Measurements from ENCODE around the gene UBD.

The UBD gene

DNA sequence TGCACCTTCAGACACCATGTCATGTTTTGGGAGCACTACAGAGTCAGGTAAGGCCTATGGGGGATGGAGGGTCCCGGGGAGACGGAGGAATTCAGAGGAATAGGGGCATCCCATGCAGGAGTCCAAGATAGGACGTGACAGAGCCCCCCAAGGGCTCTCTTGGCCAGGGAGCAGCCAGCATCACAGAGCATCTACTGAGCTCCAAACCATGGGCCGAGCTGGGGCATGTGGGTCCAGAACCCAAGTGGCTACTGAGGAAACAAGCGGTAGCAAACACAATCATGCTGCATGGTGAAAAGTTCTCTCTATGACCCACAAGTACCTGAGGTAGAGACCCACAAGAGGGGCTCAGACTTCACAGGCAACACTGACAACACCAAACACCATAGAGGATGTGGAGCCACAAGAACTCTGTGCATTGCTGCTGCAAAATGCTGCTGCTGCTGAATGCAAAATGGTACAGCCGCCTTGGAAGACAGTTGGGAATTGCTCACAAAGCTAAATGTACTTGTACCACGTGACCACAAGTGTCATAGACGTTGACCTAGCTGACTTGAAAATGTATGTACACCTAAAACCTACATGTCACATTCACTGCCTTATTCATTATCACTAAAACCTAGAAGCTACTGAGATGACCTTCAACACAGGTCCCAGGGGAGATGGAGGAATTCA is 38.4 kb downstream of the UBD start:
- no peak for DNase-seq (ENCODE audit: low spot score)

DNA sequence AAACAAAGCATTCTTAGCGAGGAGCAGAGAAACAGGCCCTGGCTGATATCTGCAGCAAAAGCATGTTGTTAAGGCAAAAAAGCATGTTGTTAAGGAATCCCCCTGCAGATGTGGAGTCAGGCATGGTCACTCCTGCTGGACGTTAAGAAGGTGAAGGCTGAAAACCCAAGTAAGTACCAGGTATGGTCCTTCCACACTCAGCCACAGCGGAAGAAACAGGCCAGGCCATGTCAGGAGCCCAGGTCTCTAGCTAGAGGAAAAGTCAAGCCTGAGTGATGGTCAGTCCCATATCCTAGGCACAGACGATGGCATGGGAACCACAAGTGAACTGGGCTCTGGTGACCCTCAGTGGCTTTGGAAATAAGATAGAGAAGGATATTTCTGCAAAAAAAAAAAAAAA is 39.3 kb downstream of the UBD start:
- DNase-seq (ENCODE audit: low spot score), result no peak

DNA sequence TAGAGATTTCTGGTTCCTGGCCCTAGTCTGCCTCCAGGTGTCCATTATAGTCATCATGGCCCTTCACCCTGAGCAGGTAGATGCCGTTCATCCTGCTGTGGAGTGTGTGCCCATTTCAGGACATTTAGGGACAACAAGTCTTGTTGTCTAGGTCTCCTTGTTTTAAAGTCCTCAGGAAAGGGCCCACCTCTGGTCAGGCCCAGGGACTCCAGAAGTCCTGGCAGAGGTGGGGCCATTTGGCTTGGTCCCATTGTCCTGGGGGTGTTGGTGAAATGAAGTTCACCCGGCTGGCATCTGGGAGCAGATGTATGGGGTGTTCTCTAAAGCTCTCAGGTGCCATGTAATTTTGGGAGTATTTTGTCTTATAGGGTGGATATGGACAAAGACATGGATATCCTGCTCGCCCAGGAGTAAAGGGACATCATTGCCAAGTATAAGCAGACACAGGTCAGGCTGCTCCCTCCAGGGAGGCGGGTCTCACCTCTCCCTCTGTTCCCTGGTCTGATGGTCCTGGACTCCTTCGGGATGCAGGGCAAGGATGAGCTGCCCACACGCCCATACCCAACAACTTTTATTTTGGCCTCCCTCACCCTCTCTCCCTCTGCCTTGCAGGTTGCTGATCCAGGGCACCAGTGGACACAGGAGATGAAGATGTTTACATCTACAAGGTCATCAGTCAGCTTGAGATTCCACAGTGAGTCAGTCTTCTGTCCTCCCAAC is 40.1 kb downstream of the UBD start:
- no peak for DNase-seq (ENCODE audit: low spot score)

DNA sequence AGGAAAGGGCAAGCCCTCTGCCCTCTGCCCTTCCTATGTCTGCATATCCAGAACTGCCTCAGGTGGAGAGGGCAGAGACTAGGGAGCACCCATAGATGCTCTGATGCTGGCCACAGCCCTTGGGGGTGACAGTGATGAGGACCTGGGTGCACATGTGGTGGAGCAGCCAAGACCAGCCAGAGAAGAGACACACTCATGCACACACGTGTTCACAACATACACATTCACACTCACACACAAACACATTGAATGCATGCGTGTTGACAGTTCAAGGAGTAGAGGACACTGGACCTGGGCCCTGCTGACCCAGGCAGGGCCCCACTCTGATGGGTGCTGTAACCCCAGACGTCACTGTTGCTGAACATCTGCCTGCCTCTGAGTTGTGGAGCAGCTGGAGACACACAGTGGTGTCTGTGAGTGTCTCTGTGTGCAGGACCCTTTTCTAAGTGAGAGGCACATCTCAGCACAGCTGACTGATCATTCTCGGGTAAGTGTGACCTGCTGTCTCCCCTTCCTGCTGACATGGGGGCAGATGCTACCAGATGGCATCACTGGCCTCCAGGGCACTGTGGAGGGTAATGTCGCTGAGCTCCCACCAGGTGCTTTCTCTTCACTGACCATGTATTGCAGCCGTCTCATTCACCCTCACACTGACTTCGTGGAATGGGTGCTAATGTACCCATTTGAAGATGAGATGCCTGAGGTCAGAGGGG is 41.6 kb downstream of the UBD start:
- DNase-seq (ENCODE audit: low spot score), result no peak

DNA sequence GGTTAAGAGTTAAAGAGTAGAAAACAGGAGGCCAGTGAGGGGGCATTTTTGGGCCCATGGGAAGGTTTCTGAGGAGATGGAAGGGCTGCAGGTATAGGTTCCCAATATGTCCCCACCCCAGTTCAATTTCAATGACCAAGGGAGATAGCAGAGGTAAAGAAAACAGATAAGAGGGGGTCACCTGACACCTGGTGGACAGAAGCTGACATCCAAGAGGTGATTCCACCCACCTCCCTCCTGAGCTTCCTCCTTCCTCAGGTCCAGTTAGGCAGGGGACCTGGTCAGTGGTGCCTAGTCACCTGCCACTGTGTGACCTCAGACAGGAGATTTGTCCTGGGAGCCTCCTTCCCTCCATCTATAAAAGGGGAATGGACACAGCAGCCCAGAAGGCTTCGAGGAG is 42.3 kb downstream of the UBD start:
- no peak for DNase-seq (ENCODE audit: low spot score)

DNA sequence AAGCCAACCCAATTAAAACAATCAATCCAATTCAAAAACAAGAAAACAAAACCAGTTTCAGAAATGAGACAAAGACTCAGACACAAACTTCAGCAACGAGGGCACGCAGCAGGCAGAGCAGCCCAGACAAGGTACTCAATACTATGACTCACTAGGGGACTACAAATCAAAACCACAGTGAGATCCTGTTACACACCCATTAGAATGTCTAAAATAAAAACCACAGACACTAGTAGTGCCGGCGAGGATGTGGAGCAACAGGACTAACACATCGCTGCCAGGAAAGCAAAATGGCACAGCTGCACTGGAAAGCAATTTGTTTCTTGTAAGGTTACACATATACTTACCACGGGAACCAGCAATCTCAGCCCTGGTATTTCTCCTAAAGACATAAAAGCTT is 43.4 kb downstream of the UBD start:
- DNase-seq (ENCODE audit: low spot score), result no peak

DNA sequence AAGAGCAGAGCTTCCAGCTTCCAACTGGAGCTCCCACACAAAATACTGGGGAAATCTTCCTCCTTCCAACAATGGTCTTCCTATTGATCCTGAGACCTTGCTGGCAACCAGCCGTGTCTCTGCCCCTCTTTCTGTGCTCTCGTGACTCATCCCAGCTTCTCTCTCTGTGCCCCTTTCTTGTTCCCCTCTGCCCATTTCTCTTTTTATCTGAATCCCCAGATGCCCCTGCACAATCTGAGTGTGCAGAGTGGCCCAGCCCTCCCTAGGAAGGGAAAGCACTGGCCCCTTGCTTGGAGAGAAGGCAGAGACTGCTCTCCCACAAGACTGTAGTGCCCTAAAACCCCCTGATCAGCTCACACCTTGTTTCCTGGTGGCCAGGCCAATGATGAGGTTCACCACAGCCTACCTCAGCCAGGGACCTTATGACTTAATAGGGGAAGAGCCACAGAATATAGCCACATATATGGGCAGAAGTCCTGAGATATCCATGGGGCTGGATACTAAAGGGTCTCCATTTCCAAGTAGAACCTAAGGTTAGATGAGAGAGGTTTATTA is 48.7 kb downstream of the UBD start:
- DNase-seq (ENCODE audit: low spot score), result no peak

DNA sequence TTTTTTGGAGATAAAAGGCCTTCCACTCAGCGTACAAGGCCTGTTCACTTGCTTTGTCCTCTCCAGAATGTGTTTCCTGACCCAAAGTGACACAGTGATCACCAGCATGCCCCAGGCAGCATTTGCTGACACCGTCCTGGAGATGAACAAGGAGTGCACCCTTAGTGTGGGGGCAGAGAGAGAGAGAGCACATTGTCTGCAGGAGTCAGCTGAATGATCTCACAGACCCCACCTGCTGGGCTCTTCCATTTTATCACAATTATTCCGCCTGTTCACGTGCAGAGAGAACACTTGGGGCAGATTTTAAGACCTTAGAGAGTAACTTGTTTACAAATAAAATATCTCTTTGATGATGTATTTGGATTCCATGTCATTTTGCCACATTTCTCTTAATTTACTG is 49.3 kb downstream of the UBD start:
- DNase-seq (ENCODE audit: low spot score), result no peak

DNA sequence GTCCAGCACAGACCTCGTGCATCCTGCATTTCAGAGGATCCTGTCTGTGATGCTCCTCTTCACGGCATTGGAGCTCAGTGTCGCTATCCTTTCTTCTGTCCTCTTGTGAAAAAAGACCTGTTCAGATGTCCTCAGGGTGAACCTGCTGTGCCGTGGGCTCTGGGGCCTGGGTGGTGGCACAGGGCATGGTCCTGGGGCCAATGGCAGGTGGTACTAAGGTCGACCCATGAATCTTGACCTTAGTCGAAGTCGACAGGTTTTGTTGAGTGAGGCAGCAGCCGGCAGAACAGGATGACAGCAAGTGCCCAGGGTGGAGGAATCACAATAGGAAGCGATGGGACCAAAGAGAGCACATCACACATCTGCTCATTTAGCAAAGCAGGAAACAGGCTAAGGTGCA is 49.8 kb downstream of the UBD start:
- no peak for DNase-seq (ENCODE audit: low spot score)

DNA sequence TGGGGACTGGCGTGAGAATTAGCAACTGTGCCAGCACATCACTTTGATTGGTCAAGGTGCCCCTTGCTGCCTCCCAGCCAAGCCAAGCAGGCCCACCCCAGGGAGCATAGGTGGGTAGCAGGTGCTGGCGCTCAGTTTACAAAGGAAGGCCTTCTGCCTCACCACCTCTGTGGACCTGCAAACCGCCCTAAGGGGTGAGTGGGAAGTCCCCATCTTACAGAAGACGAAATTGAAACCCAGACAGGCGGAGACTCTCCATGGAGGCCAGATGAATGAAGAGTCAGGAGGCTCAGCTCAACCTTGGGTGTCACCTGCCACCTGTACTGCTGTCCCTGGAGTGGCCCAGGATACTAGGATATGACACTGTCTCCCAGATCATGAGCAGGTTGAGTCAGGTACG is 50.3 kb downstream of the UBD start:
- DNase-seq (ENCODE audit: low spot score), result no peak

DNA sequence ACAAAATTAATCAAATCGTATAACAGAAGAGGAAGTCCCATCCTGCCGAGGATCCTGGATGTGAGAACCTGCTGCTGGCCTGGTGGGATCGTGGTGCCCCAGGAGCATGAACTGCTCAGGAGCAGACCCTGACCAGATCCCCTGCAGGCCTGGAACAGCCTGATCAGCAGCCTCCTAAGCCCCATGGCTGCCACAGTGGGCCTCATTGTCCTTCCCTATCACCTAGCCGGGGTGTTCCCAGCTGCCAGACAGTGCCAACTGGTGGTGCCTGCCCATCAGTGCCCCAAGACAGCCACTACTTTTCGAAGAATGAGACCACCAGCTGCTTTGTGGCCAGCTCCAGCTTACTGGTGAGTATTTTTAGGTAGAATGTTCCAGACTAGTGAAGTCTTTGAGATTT is 52.2 kb downstream of the UBD start:
- DNase-seq (ENCODE audit: low spot score), result no peak

DNA sequence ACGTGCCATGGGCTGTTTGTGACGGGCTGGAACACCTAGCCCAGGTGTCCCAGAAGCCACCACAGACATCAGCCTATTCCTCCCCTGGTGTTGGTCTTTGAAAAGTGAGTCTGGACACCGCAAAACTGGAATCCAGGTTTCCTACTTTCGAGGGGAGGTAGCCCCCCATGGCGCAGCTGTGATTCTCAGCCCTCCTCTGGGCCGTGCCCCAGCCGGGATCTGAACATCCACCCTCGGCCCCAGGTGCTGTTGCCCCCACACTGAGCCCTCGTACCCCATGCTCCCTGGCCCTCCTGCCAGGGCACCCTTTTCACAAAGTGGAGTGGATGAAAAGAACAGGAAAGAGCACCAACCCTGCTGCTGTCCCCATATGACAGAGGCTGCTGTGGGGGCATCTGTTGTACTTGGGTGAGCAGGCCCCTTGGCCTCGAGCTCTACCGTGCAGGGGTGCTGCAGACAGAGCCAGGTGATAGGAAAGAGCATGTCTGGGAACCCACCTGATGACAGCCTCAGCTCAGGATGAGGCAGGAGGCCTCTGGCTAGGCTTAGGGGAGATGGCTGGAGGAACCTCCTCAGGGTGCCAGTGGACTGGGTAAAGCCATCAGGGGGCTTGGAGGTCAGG is 53.0 kb downstream of the UBD start:
- no peak for DNase-seq (ENCODE audit: low spot score)

DNA sequence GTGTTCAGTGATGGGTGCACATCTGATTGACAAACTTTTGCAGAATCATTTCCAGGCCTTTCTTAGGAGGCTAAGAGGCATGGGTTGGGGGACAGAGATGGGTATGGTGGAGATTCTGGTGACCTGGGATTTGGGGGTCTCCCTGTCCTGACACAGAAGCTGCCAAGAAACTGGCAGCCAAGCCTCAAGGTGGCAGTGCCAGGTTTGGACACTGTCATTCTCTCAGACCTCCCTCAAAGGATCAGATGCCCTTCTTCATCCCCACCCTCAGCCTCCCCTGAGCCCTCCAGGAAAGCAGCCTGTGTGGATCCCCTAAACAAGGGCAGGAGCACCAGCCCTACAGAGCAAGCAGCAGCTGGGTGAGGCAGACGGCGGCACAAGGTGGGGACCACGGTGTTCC is 53.7 kb downstream of the UBD start:
- no peak for DNase-seq (ENCODE audit: low spot score)
